Endothelial cell of umbilical vein (primary cell): ENCODE results near the gene METTL9.
"Not testable (repeated sequence)": the region's sequence is repeated elsewhere in the genome, so short reads cannot be mapped to it uniquely, and the experiment has no call there.

Experiments used
- CTCF ChIP-seq, 2 donors: IDR thresholded peaks; 1 replicate in 1 of 2; 2 replicates in 1 of 2; pipeline ENCODE4 v1.5.1; 2011; ENCODE audit warnings: low read length in 2 of 2, mild to moderate bottlenecking in 2 of 2, moderate library complexity in 2 of 2, control low read depth in 1 of 2, inconsistent platforms in 1 of 2, low read depth in 1 of 2; ENCODE audit not compliant: insufficient read depth in 1 of 2; ENCODE audit errors: extremely low read depth in 1 of 2
- EZH2 ChIP-seq: IDR thresholded peaks from 2 replicates; pipeline ENCODE4 v1.6.1; 2012; ENCODE audit warnings: borderline replicate concordance, low read depth, mild to moderate bottlenecking, moderate library complexity, low read length, inconsistent platforms; ENCODE audit not compliant: severe bottlenecking
- POLR2A ChIP-seq: IDR thresholded peaks from 2 replicates; pipeline ENCODE4 v1.6.1; 2012; ENCODE audit warnings: low read depth, mild to moderate bottlenecking, control low read depth, low read length
- POLR2AphosphoS5 ChIP-seq: IDR thresholded peaks from 2 replicates; pipeline ENCODE4 v1.6.1; 2012; ENCODE audit warnings: low read depth, mild to moderate bottlenecking, control low read depth, low read length, moderate library complexity; ENCODE audit not compliant: insufficient read depth

- not testable (repeated sequence) for TF ChIP-seq CTCF (IDR thresholded peaks at IDR 0.05; ENCODE audit: extremely low read depth in 1 of 2, insufficient read depth in 1 of 2, low read depth in 1 of 2, low read length in 2 of 2); POLR2A; EZH2; POLR2AphosphoS5
Observed at GRCh38 chr16:21580131-21580530, 19.2 kb upstream of the METTL9 start.
